SK-N-DZ (cell line): ENCODE data around the gene CELF5. TPM values are rescaled to one million over a fixed set of nuclear protein-coding genes. Genes with fewer than 3 reads are reported as not detected.

Experiments used
- DNase-seq: peaks from one replicate; pipeline ENCODE4 v3.0.0-alpha.2; 2015; ENCODE audit warnings: low spot score
- polyA plus RNA-seq, 2 experiments: library from polyadenylated mRNA; depleted of rRNA; stranded (reverse); fragments of >200 nt; gene quantifications; 2 replicates each; pipeline ENCODE4 v1.2.3, GENCODE V29; 2014

CELF5 gene
- 0.37 and 2.6 TPM in 2 replicates for polyA plus RNA-seq (2014; cell fraction: cytosol; rRNA removed)
- polyA plus RNA-seq (2014; cell fraction: nucleus; rRNA removed), result 2.1 and 2.8 TPM in 2 replicates

GRCh38 chr19:3224346-3225168 is at the start of gene CELF5:
Gene CELF5, plus strand, starts transcription at chr19:3224661. Its CDS starts 79 bp downstream, at chr19:3224740.
- no peak for DNase-seq

- no peak for DNase-seq
Observed at GRCh38 chr19:3175781-3176714, 48.4 kb upstream of the CELF5 start.

- no peak for DNase-seq
Observed at GRCh38 chr19:3176715-3177501, 47.6 kb upstream of the CELF5 start.

DNA sequence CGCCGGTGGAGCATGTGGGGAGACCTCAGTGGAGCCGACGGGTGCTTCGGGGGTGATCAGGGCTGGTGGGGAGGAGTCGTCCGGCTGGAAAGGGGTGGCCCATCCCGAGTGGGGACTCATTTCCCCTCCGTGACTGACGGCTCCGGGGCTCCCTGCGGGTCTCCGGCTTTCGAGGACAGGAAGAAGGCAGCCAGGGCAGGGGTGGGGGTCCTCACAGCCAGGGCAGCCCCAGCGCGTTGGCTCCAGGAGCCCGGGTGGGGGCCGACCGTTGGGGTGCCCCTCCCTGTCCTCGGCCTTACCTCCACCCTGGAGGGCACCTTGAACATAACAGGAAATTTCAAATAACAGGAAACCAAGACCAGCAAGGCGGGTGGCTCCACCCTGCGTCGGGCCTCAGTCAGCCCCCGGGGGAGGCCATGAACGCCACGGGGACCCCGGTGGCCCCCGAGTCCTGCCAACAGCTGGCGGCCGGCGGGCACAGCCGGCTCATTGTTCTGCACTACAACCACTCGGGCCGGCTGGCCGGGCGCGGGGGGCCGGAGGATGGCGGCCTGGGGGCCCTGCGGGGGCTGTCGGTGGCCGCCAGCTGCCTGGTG is 46.0 kb upstream of the CELF5 start, which contains the start of gene S1PR4:
Gene S1PR4, plus strand, starts transcription at position 393 of the 596 bp plus-strand sequence. Its CDS starts 24 bp downstream, at position 417.
- no peak for DNase-seq

DNA sequence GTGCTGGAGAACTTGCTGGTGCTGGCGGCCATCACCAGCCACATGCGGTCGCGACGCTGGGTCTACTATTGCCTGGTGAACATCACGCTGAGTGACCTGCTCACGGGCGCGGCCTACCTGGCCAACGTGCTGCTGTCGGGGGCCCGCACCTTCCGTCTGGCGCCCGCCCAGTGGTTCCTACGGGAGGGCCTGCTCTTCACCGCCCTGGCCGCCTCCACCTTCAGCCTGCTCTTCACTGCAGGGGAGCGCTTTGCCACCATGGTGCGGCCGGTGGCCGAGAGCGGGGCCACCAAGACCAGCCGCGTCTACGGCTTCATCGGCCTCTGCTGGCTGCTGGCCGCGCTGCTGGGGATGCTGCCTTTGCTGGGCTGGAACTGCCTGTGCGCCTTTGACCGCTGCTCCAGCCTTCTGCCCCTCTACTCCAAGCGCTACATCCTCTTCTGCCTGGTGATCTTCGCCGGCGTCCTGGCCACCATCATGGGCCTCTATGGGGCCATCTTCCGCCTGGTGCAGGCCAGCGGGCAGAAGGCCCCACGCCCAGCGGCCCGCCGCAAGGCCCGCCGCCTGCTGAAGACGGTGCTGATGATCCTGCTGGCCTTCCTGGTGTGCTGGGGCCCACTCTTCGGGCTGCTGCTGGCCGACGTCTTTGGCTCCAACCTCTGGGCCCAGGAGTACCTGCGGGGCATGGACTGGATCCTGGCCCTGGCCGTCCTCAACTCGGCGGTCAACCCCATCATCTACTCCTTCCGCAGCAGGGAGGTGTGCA is 45.3 kb upstream of the CELF5 start:
- DNase-seq, result no peak

GRCh38 chr19:3179739-3180293 is 44.6 kb upstream of the CELF5 start:
- DNase-seq, result no peak

DNA sequence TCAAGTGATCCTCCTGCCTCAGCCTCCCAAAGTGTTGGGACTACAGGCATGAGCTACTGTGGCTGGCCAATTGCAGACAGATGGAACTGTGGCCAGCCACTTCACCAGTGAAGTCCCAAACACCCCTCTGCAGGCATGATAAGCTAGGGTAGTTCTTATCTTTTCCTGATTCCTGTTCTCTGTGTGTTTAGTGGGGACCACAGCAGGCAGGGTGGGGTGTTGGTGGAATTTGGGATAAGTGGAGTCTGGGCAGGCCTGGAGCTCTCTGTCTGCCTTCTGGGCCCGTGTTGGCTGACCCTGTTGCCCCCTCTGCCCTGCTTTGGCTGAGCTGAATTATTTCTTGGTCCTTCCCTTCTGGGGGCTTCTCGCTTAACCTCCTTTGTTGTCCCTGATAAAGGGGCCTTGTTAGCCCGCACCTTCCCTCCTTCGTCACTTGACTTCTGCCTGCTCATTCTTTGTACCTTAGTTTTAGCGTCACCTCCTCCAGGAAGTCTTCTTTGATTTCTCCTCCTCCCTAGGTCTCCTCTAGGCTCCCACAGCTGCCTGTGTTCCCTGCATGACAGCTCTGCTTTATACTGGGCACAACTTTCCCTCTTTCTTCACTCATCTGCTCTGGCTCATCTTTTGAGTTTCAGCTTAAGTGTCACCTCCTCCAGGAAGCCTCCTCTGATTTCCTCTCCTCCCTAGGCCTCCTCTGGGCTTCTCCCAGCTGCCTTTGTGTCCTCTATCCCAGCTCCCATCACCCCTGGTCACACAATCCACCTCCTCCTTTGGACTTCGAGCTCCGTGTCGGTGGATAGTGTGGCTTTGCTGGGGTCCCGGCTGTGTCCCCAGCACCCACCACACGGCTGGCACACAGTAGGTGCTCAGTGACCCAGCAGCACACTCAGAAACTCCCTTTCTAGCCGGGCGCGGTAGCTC is 40.5 kb upstream of the CELF5 start:
- no peak for DNase-seq

GRCh38 chr19:3184847-3185460 is 39.5 kb upstream of the CELF5 start:
- no peak for DNase-seq

GRCh38 chr19:3185461-3186159 is 38.9 kb upstream of the CELF5 start, which contains the start of gene NCLN:
Gene NCLN, plus strand, starts transcription at chr19:3185930. Its CDS starts 101 bp downstream, at chr19:3186031.
- DNase-seq, result peak; percentile 94

- DNase-seq, result no peak
Observed at GRCh38 chr19:3186160-3186688, 38.2 kb upstream of the CELF5 start.

GRCh38 chr19:3186891-3187661 is 37.4 kb upstream of the CELF5 start:
- DNase-seq, result no peak

DNA sequence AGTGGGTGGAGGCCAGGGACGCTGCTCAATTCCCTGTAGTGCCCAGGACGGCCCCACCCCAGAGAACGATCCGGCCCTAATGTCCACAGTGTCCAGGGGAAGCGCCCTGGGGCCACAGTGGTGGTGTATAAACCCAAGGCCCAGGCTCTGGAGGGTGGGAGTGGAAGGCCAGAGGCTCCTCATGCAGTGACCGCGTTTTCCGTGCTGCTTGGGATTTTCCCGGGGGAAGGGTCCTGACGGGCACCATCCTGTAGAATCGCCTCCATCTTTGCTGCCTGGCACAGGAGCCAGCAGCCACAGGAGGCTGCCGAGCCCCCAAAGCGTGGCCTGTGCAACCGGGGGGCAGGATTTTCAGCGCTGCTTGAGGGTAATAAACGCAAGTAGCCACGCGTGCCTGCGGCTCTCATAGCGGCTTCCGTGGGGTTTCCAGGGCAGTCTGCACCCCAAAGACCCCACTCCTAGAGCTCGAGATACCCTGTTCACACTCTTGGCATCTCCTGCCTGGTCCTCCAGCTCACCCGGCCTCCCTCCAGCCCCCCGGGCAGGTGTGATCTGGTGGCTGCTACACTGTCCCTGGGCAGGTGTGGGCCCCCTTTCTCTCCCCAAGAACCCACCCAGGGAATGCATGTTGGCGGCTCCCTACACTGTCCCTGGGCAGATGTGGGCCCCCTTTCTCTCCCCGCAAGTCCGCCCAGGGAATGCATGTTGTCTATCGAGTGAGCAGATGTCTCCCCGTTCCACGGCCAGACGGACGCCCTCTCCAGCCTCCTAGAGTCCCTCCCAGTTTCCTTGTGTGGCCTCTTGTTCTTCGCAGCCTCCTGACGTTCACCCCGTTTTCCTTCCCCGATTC is 36.6 kb upstream of the CELF5 start:
- no peak for DNase-seq

GRCh38 chr19:3188627-3189596 is 35.5 kb upstream of the CELF5 start:
- no peak for DNase-seq
